Measurements from ENCODE around the gene ADCK2.
"Not testable (repeated sequence)": the region's sequence is repeated elsewhere in the genome, so short reads cannot be mapped to it uniquely, and the experiment has no call there.

ADCK2 gene

GRCh38 chr7:140696680-140697446, 24.1 kb downstream of the ADCK2 start, which contains the start of gene NDUFB2:
Gene NDUFB2, plus strand, starts transcription at chr7:140696708. Its CDS starts 37 bp downstream, at chr7:140696745.
- DNase-seq, result peak; percentile 95

- DNase-seq, result no peak
These were observed 24.9 kb downstream of the ADCK2 start for GRCh38 chr7:140697447-140698143.

DNA sequence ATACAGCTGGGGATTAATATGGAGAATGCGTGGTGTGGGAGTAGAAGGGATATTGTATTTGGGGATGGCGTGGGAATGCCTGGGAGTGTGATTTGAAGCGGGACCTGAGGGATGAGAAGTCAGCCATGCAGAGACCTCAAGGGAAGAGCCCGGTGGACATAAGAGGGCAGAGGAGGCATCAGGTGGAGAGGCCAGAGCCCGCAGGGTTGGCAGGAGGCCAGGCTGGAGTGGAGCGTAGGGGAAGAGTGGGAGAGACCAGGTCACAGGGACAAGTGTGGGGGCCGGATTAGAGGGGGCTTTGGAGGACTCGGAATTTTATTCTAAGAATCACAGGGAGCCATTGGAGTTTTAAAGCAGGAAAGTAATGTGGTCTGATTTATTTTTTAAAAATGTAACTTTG, 25.7 kb downstream of the ADCK2 start:
- DNase-seq, result no peak

GRCh38 chr7:140702774-140703173, 30.0 kb downstream of the ADCK2 start:
- DNase-seq, result peak; percentile 32

DNA sequence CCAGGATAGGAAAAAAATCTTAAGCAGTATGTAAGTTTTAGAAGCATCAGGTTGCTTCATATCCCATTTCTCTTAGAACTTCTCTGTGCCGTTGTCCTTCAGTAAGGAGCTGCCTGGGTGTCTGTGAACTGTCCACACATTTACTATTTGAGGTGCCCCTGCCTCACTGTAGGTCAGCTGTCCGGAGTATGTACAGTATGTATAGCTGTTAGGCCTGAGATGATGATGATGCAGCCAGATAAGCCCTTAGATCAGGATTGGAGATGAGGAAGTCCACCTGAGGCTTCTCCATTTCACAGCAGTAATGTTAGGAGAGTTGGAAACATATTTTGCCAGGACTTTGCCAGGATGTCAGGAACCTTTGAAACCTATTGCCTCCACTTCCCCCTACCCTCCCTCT, 31.5 kb downstream of the ADCK2 start:
- DNase-seq, result no peak

GRCh38 chr7:140707132-140707531, 34.4 kb downstream of the ADCK2 start:
- DNase-seq, result no peak

DNA sequence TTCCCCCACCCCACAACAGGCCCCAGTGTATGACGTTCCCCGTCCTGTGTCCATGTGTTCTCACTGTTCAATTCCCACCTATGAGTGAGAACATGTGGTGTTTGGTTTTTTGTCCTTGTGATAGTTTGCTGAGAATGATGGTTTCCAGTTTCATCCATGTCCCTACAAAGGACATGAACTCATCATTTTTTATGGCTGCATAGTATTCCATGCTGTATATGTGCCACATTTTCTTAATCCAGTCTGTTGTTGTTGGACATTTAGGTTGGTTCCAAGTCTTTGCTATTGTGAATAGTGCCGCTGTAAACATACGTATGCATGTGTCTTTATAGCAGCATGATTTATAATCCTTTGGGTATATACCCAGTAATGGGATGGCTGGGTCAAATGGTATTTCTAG, 36.0 kb downstream of the ADCK2 start:
- not testable (repeated sequence) for DNase-seq

DNA sequence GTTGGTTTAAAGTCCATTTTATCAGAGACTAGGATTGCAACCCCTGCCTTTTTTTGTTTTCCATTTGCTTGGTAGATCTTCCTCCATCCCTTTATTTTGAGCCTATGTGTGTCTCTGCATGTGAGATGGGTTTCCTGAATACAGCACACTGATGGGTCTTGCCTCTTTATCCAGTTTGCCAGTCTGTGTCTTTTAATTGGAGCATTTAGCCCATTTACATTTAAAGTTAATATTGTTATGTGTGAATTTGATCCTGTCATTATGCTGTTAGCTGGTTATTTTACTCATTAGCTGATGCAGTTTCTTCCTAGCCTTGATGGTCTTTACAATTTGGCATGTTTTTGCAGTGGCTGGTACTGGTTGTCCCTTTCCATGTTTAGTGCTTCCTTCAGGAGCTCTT, 39.6 kb downstream of the ADCK2 start:
- not testable (repeated sequence) for DNase-seq

GRCh38 chr7:140714331-140715040, 41.7 kb downstream of the ADCK2 start:
- no peak for DNase-seq

DNA sequence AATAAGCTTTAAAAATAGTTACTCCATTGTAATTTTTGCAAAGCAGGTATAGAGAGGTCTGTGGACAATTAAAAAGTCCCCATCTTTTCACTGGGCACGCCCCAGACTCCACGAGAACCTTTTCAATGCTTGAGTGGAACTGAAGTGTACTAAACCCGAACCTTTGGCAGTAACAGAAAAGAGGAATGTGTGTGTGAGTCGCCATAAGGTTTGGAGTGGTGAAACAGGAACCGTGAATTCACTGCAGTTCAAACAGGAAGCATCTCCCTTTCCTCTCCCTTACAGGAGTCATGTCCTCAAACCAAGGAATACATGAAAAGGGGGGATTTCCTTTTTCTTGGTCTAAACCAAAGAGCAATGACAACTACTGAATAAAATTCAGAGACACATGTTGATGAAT, 47.0 kb downstream of the ADCK2 start:
- DNase-seq, result peak; percentile 83

DNA sequence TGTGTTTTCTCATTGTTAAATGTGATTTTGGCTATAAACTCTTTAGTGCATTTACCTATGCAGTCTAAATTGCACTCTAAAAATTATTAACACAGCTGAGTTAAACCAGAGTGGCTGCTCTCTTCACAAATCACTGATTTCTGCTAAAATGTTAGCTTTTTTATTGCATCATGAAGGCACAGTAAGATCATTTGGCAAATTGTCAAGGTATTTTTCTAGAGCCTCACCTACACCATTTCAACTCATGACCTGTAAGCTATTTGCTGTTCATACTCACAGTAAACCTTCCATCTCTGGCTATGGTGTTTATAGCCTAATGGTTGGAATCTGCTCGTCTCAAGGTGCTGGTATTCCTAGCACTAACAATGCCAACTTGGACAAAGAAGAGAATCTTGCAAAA, 49.5 kb downstream of the ADCK2 start:
- no peak for DNase-seq

- DNase-seq, result no peak
These were observed 50.3 kb downstream of the ADCK2 start for GRCh38 chr7:140723006-140723405.

DNA sequence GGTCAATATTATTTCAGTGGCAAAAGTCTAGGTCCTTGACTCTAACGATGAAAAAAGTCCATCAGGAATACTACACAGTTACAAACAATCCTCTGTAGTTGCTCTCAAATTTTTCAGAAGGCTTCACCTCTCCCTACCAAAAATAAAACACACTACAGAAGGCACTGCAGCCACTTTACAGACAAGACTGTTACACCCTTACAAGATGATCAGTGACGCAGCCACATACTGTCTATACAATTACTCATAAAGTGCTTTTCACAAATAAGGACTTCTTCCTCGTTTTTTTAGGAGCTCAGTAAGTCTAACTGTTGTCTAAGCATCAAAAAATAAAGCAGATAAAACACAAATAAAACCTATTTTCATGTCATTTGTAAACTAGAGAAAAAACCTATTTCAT, 50.8 kb downstream of the ADCK2 start:
- no peak for DNase-seq

DNA sequence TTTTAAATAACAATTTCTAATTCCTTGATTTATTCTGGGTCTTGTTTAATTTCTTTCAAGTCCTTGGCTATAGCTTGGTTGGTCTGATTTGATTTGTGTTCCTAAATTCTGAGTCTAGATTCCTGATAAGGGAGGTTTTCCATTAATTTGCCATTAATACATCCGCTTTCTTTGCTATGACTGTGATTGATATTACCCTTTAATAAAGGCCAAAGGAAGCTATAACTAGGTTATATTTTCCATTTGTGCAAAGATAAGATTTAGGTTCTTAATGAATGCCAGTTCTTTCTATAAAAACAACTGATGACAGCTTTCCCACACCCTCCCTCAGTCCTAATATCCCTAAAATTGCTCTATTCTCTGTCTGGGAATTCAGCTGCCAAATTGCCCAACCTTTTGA, 52.0 kb downstream of the ADCK2 start:
- DNase-seq, result no peak

GRCh38 chr7:140726281-140726680, 53.5 kb downstream of the ADCK2 start:
- peak; percentile 53 for DNase-seq

GRCh38 chr7:140732416-140732815, 59.7 kb downstream of the ADCK2 start:
- DNase-seq, result peak; percentile 32

GRCh38 chr7:140734096-140734495, 61.4 kb downstream of the ADCK2 start:
- DNase-seq, result no peak

GRCh38 chr7:140734729-140735128, 62.0 kb downstream of the ADCK2 start:
- DNase-seq, result no peak

GRCh38 chr7:140738280-140738679, 65.5 kb downstream of the ADCK2 start:
- no peak for DNase-seq

GRCh38 chr7:140743255-140743654, 70.5 kb downstream of the ADCK2 start:
- not testable (repeated sequence) for DNase-seq

DNA sequence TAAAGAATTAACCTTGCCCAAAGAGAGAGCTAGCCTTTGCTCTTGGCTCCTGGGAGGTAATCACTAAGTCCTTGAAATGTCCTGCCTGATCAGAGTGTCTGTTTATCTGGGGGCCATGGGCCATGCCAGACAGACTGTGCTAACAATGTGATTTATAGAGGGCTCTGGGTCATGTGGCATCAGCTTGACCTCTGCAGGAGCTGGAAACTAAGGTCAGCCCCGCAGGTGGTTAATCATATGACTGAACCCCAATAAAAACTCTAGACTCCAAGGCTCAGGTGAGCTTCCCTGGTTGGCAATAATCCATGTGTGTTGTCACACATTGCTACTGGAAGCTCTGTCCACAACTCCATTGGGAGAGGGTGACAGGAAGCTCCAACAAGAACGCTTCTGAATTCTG, 71.3 kb downstream of the ADCK2 start:
- DNase-seq, result no peak

Measured in DMS53 (cell line).